Dendritic cell treated with granulocyte-macrophage colony-stimulating factor and Interleukin-4, amounts not matched to agents 40 ng/mL and 50 ng/mL, for 4 days (primary cell): ENCODE measurements around the gene SFXN2.

Experiments
- H3K27ac Mint-ChIP-seq: one replicate; pipeline ENCODE4 v1.8.0; 2022; ENCODE audit warnings: mild to moderate bottlenecking, mixed read lengths
- H3K27me3 Mint-ChIP-seq: one replicate; pipeline ENCODE4 v1.8.0; 2022; ENCODE audit warnings: mild to moderate bottlenecking, mixed read lengths
- H3K36me3 Mint-ChIP-seq: one replicate; pipeline ENCODE4 v1.8.0; 2022; ENCODE audit warnings: low read depth, mixed read lengths
- H3K4me1 Mint-ChIP-seq: one replicate; pipeline ENCODE4 v1.8.0; 2022; ENCODE audit warnings: low read depth, mixed read lengths
- H3K4me3 Mint-ChIP-seq: one replicate; pipeline ENCODE4 v1.8.0; 2022; ENCODE audit warnings: mild to moderate bottlenecking, moderate library complexity, mixed read lengths
- H3K9me3 Mint-ChIP-seq: one replicate; pipeline ENCODE4 v1.8.0; 2022; ENCODE audit warnings: mixed read lengths
- intact Hi-C: fragments of 100-400 bp; cut with micrococcal nuclease; formaldehyde crosslinking; loops from one replicate; pipeline ENCODE4 v1.15.0; 2022

Gene SFXN2

DNA sequence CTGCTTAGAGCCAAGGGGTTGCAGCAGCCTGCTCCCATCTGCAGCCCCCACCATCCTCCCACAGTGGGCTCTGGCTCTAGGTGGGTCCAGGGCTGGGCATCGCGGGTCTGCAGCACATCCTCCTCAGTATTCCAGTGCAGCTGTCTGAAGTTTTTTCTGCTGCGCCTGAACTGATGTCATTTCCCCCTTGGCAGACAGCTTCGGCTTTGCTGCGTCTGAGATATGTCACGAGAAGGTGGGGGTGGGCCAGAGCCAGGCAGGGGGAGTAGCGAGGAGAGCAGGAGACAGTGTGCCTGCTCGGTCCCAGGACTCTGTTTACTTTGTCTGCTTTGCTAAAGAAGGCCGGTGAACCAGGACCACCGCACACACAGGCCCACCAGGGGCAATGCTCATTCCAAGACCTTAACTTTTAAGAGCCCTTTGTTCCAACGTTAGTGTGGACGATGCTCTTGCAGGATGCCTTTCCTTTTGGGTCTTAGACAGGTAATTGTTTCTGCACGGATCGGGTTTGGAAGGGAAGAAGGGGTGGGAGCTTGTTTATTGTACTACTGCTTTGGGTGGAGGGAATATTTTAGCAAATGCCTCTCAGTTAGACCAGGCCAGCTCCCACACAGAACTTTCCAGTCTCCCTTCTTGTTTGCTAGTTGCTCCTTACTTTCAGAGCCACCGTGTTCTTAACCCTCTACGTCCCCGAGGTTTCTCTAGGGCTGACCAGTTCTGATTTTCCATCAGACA, 61.7 kb downstream of the SFXN2 start:
- intact Hi-C loops, result no loop called here
- H3K4me3 Mint-ChIP-seq, result peak overlapping the region; percentile 65
- H3K4me1 Mint-ChIP-seq, result peaks cover 77% of the 10 kb centered on the region
- peak overlapping the region; percentile 87 for H3K27ac Mint-ChIP-seq
- H3K27me3 Mint-ChIP-seq, result no peaks in the 10 kb centered on the region
- H3K36me3 Mint-ChIP-seq, result peaks cover 45% of the 10 kb centered on the region
- no peaks in the 10 kb centered on the region for H3K9me3 Mint-ChIP-seq

DNA sequence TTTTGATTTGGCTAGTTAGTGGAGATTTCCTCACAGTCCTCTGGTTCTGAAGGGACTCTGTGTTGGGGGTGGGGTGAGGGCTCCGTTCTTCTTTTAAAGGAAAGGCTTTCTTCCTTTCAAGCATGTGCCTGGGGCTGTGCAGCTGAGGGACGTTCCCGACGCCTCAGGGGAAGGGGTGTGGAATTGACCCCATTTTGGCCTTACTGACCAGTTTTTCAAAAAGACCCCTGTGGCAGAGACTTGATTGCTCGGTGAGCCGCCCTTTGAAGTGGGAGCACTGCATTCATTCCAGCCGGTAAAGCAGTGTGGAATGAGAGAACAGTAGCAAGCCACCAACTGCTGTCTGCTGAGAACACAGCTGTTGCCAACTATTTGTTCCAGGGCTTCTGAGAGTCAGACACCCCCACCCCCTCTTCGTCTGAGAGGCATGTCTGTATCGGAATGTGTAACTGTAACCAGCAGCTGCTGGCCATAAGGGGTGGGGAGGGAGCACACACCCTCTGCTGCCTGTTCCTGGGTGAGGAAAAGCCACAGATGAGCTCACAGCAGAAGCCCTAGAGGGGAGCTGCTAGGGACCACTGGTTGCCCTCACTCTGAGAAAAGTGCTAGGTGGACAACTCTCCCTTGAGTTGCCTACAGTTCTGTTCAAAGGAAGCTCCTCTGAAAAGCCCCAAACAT, 62.5 kb downstream of the SFXN2 start:
- H3K4me1 Mint-ChIP-seq, result peaks cover 83% of the 10 kb centered on the region
- peaks cover 49% of the 10 kb centered on the region for H3K36me3 Mint-ChIP-seq
- H3K27me3 Mint-ChIP-seq, result no peaks in the 10 kb centered on the region
- H3K9me3 Mint-ChIP-seq, result no peaks in the 10 kb centered on the region
- H3K4me3 Mint-ChIP-seq, result peak overlapping the region; percentile 65
- intact Hi-C loops, result no loop called here
- peak overlapping the region; percentile 87 for H3K27ac Mint-ChIP-seq

DNA sequence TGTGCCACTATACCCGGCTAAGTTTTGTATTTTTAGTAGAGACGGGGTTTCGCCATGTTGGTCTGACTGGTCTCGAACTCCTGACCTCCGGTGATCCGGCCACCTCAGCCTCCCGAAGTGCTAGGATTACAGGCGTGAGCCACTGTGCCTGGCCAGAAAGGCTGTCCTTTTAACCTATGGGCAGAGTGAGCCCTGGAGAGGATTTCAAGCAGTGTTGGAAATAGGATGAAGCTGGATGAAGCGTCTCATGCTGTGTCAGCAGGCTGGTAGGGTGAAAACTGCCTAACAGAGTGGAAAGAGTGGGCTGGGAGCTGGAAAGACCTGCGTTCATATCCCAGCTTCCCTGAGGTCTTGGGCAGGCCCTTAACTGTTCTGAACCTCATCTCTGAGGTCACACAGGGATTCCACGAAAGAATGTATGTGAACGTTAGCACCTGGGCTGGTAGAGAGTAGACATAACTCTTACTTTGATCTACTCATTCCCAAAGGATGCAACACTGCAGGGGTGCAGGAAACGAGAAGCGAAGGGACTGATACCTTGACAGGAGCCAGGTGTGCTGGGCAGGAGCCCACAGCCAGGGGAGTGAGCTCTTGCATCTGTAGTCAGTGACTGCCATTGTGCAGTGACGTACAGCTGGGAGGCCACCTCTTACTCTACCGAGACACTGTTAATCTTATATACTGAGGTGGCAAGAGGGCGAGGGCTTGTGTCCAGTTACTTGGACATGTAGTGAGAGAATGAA, 63.4 kb downstream of the SFXN2 start:
- Mint-ChIP-seq H3K4me3 (no peak overlapping the region), H3K9me3 (no peaks in the 10 kb centered on the region), H3K4me1 (peaks cover 82% of the 10 kb centered on the region), H3K27me3 (no peaks in the 10 kb centered on the region), H3K27ac (peak overlapping the region; percentile 11), H3K36me3 (peaks cover 53% of the 10 kb centered on the region)
- intact Hi-C loops, result no loop called here

DNA sequence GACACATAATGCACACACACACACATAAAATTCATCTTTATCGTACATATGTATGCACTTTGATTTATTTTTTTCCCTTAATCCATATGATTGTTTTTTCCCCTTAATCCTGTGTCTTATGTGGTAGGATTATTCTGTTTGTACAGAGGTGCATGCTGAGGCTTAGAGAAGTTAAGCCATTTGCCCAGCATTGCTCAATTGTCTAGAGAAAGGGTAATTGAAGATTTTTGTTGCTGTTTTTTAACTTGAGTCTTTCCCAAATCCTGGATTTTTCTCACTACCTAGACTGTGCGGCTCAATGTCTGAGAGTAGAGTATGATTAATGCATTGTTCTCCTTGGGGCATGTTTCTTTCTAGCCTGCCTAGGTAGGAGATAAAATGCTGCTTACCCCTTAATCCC, 64.3 kb downstream of the SFXN2 start:
- peaks cover 51% of the 10 kb centered on the region for H3K36me3 Mint-ChIP-seq
- H3K27ac Mint-ChIP-seq, result no peak overlapping the region
- H3K4me3 Mint-ChIP-seq, result no peak overlapping the region
- no peaks in the 10 kb centered on the region for H3K27me3 Mint-ChIP-seq
- no peaks in the 10 kb centered on the region for H3K9me3 Mint-ChIP-seq
- H3K4me1 Mint-ChIP-seq, result peaks cover 82% of the 10 kb centered on the region
- intact Hi-C loops, result no loop called here

DNA sequence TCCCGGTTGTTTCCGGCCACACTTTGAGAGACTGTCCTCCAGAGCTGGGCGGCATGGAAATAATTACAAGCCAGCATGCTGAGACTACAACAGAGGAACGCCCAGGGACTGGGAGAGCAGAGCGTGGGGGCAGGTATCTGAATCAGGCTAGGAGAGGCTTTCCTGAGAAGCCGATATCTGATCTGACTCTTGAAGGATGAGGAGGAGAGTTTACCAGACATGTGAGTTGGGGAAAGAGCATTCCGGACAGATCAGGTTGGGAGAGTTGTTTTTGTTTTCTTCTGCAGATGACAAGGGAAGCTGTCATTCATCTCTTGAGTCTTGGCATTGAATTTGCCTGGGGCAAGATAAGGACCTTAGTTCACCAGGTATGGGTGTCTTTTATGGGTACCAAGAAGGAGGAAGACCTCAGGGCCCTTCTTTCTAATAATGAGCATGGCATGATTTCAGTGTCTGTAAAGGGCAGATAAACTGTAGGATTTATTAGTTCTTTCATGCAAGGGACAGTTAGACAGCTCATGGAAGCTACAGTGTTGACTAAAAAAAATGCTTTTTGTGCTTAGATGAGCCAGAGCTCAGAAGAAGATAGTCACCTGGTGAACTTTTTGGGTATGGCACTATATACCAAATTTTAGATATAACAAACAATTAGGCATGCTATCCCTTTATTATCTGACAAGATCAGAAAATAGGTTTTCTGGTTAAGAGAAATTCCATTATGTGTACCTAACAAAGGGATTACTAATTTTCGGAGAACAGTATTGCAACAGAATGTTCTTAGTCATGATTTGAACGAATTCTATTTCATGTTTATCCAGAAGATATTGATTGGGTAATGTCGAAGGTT, 65.5 kb downstream of the SFXN2 start:
- Mint-ChIP-seq H3K27me3 (no peaks in the 10 kb centered on the region), H3K36me3 (peaks cover 40% of the 10 kb centered on the region), H3K4me3 (no peak overlapping the region), H3K27ac (peak overlapping the region; percentile 29), H3K4me1 (peaks cover 79% of the 10 kb centered on the region), H3K9me3 (no peaks in the 10 kb centered on the region)
- intact Hi-C loops, result no loop called here

DNA sequence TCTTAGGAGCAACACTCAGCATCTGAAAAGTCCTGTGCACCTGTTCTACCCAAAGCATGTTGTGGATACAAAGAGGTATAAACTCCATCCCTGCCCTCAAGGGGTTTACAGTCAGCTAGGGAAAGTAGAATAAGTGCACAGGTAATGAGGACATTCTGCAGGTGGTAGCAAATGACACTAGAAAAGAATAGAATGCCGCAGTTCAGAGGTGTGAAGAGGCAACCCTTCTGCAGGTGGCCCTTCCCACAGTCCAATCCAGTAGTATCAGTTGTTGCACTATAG, 66.0 kb downstream of the SFXN2 start:
- H3K4me1 Mint-ChIP-seq, result peaks cover 79% of the 10 kb centered on the region
- no peaks in the 10 kb centered on the region for H3K9me3 Mint-ChIP-seq
- H3K4me3 Mint-ChIP-seq, result no peak overlapping the region
- no peak overlapping the region for H3K27ac Mint-ChIP-seq
- no peaks in the 10 kb centered on the region for H3K27me3 Mint-ChIP-seq
- intact Hi-C loops, result no loop called here
- H3K36me3 Mint-ChIP-seq, result peaks cover 40% of the 10 kb centered on the region

DNA sequence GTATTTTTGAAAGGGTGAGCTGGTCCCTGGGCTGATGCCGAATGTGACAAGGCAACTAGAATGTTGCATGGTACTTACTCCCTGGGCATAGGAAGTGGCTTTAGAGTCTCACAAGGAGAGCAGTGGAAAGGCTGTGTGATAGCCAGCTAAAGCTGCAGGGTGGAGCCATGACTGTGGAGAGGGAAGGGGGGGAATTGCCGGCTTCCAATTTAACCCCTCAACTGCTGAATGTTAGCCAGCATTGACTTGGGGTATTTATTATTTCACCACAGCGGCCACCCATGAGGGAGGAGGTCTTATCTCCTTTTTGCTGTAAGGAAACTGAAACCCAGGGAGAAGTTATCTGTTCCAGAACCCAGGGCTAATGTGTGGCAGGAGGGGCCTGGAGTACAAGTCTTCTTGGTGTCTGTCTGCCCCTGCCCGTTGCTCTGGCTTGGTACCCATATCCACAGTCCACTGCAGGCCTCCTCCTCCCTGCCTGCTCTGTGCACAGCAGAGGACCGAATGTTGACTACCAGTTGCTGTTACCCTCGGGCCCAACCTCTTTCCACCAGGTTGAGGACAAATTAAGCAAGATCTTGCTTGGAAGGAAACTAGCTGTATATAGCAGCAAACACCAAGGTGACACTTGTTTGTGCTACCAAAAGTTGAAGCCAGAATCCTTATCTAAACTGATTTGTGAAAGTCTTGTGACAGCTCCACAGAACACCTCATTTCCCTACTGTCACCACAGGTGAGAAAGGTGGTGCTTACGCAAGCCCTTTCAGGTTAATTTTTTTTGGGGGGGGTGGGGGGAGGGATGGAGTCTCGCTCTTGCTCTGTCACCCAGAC, 66.9 kb downstream of the SFXN2 start:
- peak overlapping the region; percentile 41 for H3K27ac Mint-ChIP-seq
- H3K36me3 Mint-ChIP-seq, result peaks cover 43% of the 10 kb centered on the region
- intact Hi-C loops, result no loop called here
- H3K4me1 Mint-ChIP-seq, result peaks cover 79% of the 10 kb centered on the region
- H3K4me3 Mint-ChIP-seq, result no peak overlapping the region
- no peaks in the 10 kb centered on the region for H3K27me3 Mint-ChIP-seq
- H3K9me3 Mint-ChIP-seq, result no peaks in the 10 kb centered on the region

DNA sequence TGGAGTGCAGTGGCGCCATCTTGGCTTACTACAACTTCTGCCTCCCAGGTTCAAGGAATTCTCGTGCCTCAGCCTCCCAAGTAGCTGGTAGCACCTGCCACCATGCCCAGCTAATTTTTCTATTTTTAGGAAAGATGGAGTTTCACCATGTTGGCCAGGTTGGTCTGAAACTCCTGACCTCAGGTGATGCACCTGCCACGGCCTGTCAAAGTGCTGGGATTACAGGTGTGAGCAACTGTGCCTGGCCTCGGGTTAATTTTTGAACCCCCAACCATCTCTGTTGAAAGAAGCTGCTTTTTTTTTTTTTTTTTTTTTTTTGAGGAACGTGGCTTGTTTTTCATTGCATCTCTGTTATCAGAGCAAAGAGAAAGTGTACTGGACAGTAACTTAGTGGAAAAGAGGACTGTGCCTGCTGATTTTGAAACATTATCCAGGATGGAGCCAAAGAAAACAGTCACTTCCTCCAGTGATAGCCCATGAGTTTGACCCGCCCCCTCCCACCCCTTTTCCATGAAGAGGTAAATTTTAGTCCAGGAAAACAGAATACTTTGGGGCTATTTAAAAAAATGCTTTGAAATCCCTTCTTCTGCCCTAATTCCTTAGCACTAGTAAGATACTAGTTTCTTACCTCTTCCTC, 67.6 kb downstream of the SFXN2 start:
- intact Hi-C loops, result no loop called here
- Mint-ChIP-seq H3K27ac (peak overlapping the region; percentile 68), H3K27me3 (no peaks in the 10 kb centered on the region), H3K36me3 (peaks cover 43% of the 10 kb centered on the region), H3K9me3 (no peaks in the 10 kb centered on the region), H3K4me3 (no peak overlapping the region), H3K4me1 (peaks cover 78% of the 10 kb centered on the region)

DNA sequence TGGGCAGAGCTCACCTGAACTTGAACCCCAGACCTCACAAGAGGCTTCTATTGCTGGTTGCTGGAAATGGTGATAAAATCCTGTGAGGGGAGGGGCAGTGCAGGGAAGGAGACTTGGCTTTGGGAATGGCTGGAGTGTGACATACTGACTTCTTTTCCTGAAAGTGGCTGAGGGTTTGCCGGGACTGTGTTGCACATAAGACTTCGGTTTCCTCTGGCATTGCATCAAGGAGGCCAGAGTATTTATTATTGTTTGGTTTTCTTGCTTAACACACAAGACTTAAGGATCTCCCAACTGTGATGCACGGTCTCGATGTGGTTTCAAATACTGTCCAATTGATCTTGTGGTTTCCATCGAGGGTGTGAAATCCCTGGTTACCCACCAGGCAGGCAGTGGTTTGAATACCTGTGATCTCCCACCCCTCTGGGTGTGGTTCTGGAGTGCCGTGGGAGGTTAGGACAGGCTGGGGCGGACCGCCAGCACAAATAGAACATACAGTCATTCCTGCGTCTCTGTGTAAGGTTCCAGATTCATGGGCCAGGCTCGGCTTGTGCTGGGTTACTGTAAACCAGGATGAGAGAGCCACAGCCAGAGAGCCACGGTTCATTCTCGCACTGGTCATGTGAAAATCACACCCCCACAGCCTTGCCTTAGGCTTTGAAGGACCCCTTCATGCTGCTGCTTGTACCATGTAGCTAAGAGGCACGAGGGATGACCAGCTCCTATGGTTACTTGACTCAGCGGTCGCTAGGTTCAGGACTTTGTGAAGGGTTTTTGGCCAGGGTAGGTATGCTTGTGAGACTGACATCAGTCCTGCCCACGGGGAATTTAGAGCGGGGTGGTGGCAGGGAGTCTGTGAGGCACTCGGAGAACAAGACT, 68.5 kb downstream of the SFXN2 start:
- Mint-ChIP-seq H3K27me3 (no peaks in the 10 kb centered on the region), H3K27ac (peak overlapping the region; percentile 68), H3K4me1 (peaks cover 79% of the 10 kb centered on the region), H3K36me3 (peaks cover 38% of the 10 kb centered on the region), H3K4me3 (no peak overlapping the region), H3K9me3 (no peaks in the 10 kb centered on the region)
- intact Hi-C loops, result no loop called here

DNA sequence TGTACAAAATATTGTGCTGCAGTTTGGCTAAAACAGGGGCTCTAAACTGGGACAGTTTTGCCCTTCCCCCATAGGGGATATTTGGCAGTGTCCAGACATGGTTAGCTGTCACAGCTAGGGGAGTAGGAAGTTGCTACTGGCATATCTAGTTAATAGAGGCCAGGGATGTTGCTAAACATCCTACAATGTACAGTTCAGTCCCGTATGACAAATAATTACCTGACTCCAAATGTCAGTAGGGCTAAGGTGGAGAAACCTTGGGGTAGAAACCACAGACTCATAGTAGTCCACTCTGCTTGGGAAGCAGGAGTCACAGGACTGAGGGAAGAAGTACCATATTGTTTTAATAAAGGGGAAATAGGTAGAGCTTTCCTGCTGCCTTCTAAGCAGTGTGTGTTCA, 69.1 kb downstream of the SFXN2 start:
- H3K27me3 Mint-ChIP-seq, result no peaks in the 10 kb centered on the region
- peak overlapping the region; percentile 68 for H3K27ac Mint-ChIP-seq
- no peak overlapping the region for H3K4me3 Mint-ChIP-seq
- no peaks in the 10 kb centered on the region for H3K9me3 Mint-ChIP-seq
- H3K36me3 Mint-ChIP-seq, result peaks cover 33% of the 10 kb centered on the region
- H3K4me1 Mint-ChIP-seq, result peaks cover 73% of the 10 kb centered on the region
- intact Hi-C loops, result no loop called here

DNA sequence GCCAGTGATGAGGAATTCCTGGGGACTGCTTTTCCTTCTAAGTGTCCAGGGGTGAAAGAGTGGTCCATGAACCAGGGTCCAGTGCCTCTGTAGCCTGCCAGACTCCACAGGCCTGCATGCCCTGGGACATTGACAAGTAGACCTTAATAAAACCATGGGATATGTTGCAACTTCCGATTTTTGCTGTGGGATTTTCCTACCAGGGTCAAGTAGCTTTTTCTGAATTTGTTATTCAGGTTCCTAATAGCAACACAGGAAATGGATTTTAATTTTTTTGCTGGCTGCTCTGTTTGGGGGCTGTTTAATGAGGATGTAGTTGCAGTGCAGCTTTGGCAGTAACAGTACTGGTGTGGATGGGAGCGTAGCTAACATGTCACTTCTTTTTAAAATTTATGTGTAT, 71.4 kb downstream of the SFXN2 start:
- intact Hi-C loops, result loop anchor here (5.0 kb wide), 1 partner anchor 34 kb away; no protein-coding TSS in a partner anchor
- Mint-ChIP-seq H3K27me3 (no peaks in the 10 kb centered on the region), H3K4me1 (peaks cover 69% of the 10 kb centered on the region), H3K4me3 (peak overlapping the region; percentile 7), H3K9me3 (peaks cover 9% of the 10 kb centered on the region), H3K27ac (peak overlapping the region; percentile 57), H3K36me3 (peaks cover 44% of the 10 kb centered on the region)

DNA sequence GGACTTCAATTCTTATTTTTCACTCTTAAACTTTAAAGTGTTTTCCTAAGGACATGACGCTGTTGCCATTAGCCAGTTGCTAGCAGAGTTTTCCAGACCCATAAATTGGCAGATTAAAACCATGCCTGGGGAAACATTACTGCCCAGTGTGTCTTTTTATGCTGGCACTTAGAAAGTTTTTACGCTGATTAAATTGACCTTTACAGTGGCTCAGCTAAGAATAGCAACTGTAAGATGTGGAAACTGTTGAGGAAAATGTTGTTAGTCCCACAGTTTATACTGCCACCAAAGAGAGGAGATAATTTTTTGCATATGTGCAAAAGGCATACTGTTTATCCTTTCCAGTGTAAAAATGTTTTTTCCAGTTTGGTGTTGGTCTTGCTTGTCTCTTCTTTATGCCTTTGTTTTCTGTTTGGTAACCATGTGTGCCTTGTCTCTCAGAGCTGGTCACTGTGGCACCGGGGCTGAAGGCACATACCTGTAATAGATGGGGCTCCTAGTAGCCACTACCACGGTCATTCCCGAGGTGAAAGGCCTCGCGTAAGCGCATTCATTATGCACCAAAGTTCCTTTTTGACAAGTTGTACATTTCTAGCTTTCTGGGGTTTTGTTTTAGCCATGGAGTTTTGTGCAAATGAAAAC, 77.4 kb downstream of the SFXN2 start:
- Mint-ChIP-seq H3K36me3 (peaks cover 50% of the 10 kb centered on the region), H3K4me3 (no peak overlapping the region), H3K9me3 (peaks cover 9% of the 10 kb centered on the region), H3K4me1 (peaks cover 50% of the 10 kb centered on the region), H3K27me3 (no peaks in the 10 kb centered on the region), H3K27ac (no peak overlapping the region)
- intact Hi-C loops, result no loop called here
